GM12878 (cell line): Measurements from ENCODE around the gene ANKRD37. TPM values are rescaled to one million over a fixed set of nuclear protein-coding genes. Genes with fewer than 3 reads are reported as not detected.

Experiments used
- ATAC-seq: fragments of 200-7000 bp; cut with Tn5 transposase; 3 replicates; pipeline ENCODE4 v1.9.1; 2020; ENCODE audit warnings: mild to moderate bottlenecking, moderate library complexity
- BruUV-seq: library from RNA; stranded (reverse); fragments of 400-500 nt; replicated peaks from 2 replicates; lab custom pipeline; 2021; lab: Mats Ljungman, UMichigan
- CTCF ChIA-PET: fragments of 300-600 bp; sonication (Branson Sonifier 250); formaldehyde crosslinking; extraction: SDS; loops from one replicate; lab custom pipeline; 2021; ENCODE audit warnings: inconsistent platforms; lab: Yijun Ruan, JAX
- POLR2A ChIA-PET: fragments of 350-600 bp; formaldehyde crosslinking; extraction: SDS; loops from one replicate; lab custom pipeline; 2021; ENCODE audit warnings: inconsistent platforms; lab: Charles Lee
- RAD21 ChIA-PET: fragments of 300-600 bp; sonication (Branson Sonifier 250); formaldehyde crosslinking; loops from one replicate; lab custom pipeline; 2023; ENCODE audit warnings: antibody characterized with exemption; ENCODE audit not compliant: unreplicated experiment; lab: Charles Lee
- SMC1A ChIA-PET: fragments of 300-600 bp; sonication (Branson Sonifier 250); formaldehyde crosslinking; loops from one replicate; lab custom pipeline; 2023; ENCODE audit not compliant: unreplicated experiment, uncharacterized antibody; lab: Charles Lee
- DNase-seq: peaks from one replicate; pipeline ENCODE4 v3.0.0-alpha.2; 2011; ENCODE audit warnings: low read depth, low spot score
- FAIRE-seq: peaks from 3 replicates; lab custom pipeline; 2011; peaks lifted over from hg19 to GRCh38; lab: Jason Lieb, UNC
- H2AFZ ChIP-seq: 2 replicates; pipeline ENCODE4 v1.6.0; 2011; ENCODE audit warnings: low read depth, low read length, control low read depth; ENCODE audit not compliant: control insufficient read depth
- H3K27ac ChIP-seq: 2 replicates; pipeline ENCODE4 v1.5.1; 2011; ENCODE audit warnings: control low read depth; ENCODE audit not compliant: control insufficient read depth, insufficient read depth
- H3K27me3 ChIP-seq, 2 experiments: replicated peaks in 1 of 2; 2 replicates each; pipeline versions ENCODE4 v1.6.0 to v1.6.1; 2011; ENCODE audit warnings: low read length in 1 of 2; ENCODE audit not compliant: control insufficient read depth in 2 of 2, insufficient read depth in 2 of 2
- H3K36me3 ChIP-seq, 2 experiments: 2 replicates each; pipeline ENCODE4 v1.5.1; 2011; ENCODE audit warnings: low read length in 1 of 2; ENCODE audit not compliant: control insufficient read depth in 2 of 2, insufficient read depth in 2 of 2
- H3K4me1 ChIP-seq: 2 replicates; pipeline ENCODE4 v1.6.1; 2011; ENCODE audit warnings: mild to moderate bottlenecking, low read length, moderate library complexity, mixed read lengths; ENCODE audit not compliant: control insufficient read depth, insufficient read depth
- H3K4me2 ChIP-seq: 2 replicates; pipeline ENCODE4 v1.6.0; 2011; ENCODE audit warnings: control low read depth; ENCODE audit not compliant: control insufficient read depth, insufficient read depth
- H3K4me3 ChIP-seq: fragments of 200-600 bp; sonication (generic); 2 replicates; pipeline ENCODE4 v1.5.1; 2016
- H3K79me2 ChIP-seq: 2 replicates; pipeline ENCODE4 v1.6.0; 2011; ENCODE audit warnings: low read length; ENCODE audit not compliant: control insufficient read depth, insufficient read depth
- H3K9ac ChIP-seq: 2 replicates; pipeline ENCODE4 v1.8.0; 2011; ENCODE audit warnings: low read length, control low read depth, mixed read lengths; ENCODE audit not compliant: control insufficient read depth, insufficient read depth
- H3K9me3 ChIP-seq: replicated peaks from 3 replicates; pipeline ENCODE4 v1.5.1; 2011; ENCODE audit warnings: mild to moderate bottlenecking, low read length; ENCODE audit not compliant: control insufficient read depth, insufficient read depth
- H4K20me1 ChIP-seq: 2 replicates; pipeline ENCODE4 v1.6.0; 2011; ENCODE audit not compliant: control insufficient read depth, insufficient read depth
- ATF7 ChIP-seq: fragments of 450-650 bp; IDR thresholded peaks from 2 replicates; pipeline ENCODE4 v1.6.1; 2016; ENCODE audit warnings: low read depth, mild to moderate bottlenecking
- FOXK2 ChIP-seq: fragments of 450-650 bp; IDR thresholded peaks from 2 replicates; pipeline ENCODE4 v1.6.1; 2017; ENCODE audit warnings: mild to moderate bottlenecking, moderate library complexity
- HDGF ChIP-seq: fragments of 450-650 bp; IDR thresholded peaks from 2 replicates; pipeline ENCODE4 v1.6.1; 2016; ENCODE audit warnings: antibody characterized with exemption
- NR2C1 ChIP-seq: fragments of 450-650 bp; IDR thresholded peaks from 2 replicates; pipeline ENCODE4 v1.6.1; 2017; ENCODE audit warnings: antibody characterized with exemption, mild to moderate bottlenecking, moderate library complexity
- POLR2A ChIP-seq: IDR thresholded peaks from 2 replicates; pipeline ENCODE4 v1.6.1; 2011; ENCODE audit warnings: low read depth, mild to moderate bottlenecking, low read length
- POLR2AphosphoS2 ChIP-seq: IDR thresholded peaks from 2 replicates; pipeline ENCODE4 v1.6.1; 2011; ENCODE audit warnings: low read depth, mild to moderate bottlenecking, low read length, improper control_type of control experiment, moderate library complexity
- RCOR1 ChIP-seq: conservative IDR thresholded peaks from 2 replicates; pipeline ENCODE4 v1.6.1; 2012; ENCODE audit warnings: low read depth, low read length, improper control_type of control experiment
- RELB ChIP-seq: fragments of 450-650 bp; IDR thresholded peaks from 2 replicates; pipeline ENCODE4 v1.6.1; 2017; ENCODE audit warnings: low read depth, mild to moderate bottlenecking, moderate library complexity
- TBL1XR1 ChIP-seq: IDR thresholded peaks from 2 replicates; pipeline ENCODE4 v1.6.1; 2012; ENCODE audit warnings: low read depth, low read length, improper control_type of control experiment
- ZNF207 ChIP-seq: fragments of 450-650 bp; IDR thresholded peaks from 2 replicates; pipeline ENCODE4 v1.6.1; 2014; ENCODE audit warnings: antibody characterized with exemption, mild to moderate bottlenecking, borderline replicate concordance
- WGBS: methylation state at CpG from one replicate; pipeline ENCODE4 v1.1.6; 2016; ENCODE audit warnings: low lambda C conversion rate; ENCODE audit not compliant: insufficient replicate concordance, insufficient coverage; ENCODE audit errors: missing lambda C conversion rate; 5-methylcytosine and 5-hydroxymethylcytosine counted together
- in situ Hi-C: fragments of 300-500 bp; cut with MboI; formaldehyde crosslinking; loops from 9 replicates; pipeline ENCODE4 v1.14.3; 2018; ENCODE audit warnings: mixed read lengths
- intact Hi-C: fragments of 100-400 bp; cut with micrococcal nuclease; formaldehyde crosslinking; loops from one replicate; pipeline ENCODE4 v1.14.2; 2022; ENCODE audit not compliant: unreplicated experiment
- polyA plus RNA-seq, 11 experiments: library from polyadenylated mRNA; depleted of rRNA in 4 of 11; unstranded in 6 of 11; stranded (reverse) in 5 of 11; fragments of >200 nt; fragmentation: Nextera tagmentation in 4 of 11; fragmentation: Illumina TruSeq in 1 of 11; extraction: Ambion mirVana in 4 of 11; extraction: Trizol in 1 of 11; gene quantifications; 1 replicate in 1 of 11; 2 replicates in 10 of 11; pipeline versions ENCODE4 v1.2.1 to v1.2.3, GENCODE V29; 2011 to 2016; ENCODE audit warnings: inconsistent platforms in 2 of 11, missing spikeins in 2 of 11, low read depth in 1 of 11
- total RNA-seq, 4 experiments: library from RNA; depleted of rRNA in 3 of 4; stranded (reverse); fragments of >200 nt in 3 of 4; fragmentation: Illumina TruSeq in 1 of 4; extraction: Trizol in 1 of 4; gene quantifications; 2 replicates each; pipeline versions ENCODE4 v1.2.1 to v1.2.3, GENCODE V29; 2013 to 2021
- TF ChIP-seq, protein P1 (sequence below): fragments of 450-650 bp; IDR thresholded peaks from 2 replicates; pipeline ENCODE4 v1.6.1; 2016; ENCODE audit warnings: mild to moderate bottlenecking
- TF ChIP-seq, protein P2 (sequence below): fragments of 450-650 bp; IDR thresholded peaks from 2 replicates; pipeline ENCODE4 v1.6.1; 2016; ENCODE audit warnings: mild to moderate bottlenecking

Gene ANKRD37
- total and polyA plus RNA-seq, 10 of the 15 experiments (the other 5 are each of a cell fraction or from before 2014, with no cell fraction given) = 10.6 to 67.9 (median 24.2) TPM

DNA sequence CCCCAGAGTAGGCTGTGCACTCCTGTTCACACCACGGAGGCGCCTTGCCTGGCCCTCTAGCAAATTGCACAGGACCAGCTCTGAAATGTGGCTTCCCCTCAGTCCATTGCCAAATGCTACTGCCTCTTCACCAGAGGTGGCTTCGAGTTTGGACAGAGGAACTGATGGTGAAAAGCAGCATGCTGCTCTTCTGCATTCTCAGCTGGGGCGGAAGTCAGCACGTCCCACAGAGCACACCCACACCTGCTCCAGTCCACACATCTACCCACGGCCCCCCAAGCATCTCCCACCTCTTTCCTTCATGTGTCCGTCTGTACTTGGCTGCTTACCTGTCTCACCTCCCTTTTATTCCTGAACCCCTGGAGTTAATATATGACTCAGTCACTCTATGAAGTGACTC lies 44.4 kb upstream of the ANKRD37 start (continued):
- TF ChIP-seq RELB (no peak), ATF7 (no peak), RCOR1 (no peak), TBL1XR1 (no peak), POLR2AphosphoS2 (no peak), FOXK2 (no peak)

DNA sequence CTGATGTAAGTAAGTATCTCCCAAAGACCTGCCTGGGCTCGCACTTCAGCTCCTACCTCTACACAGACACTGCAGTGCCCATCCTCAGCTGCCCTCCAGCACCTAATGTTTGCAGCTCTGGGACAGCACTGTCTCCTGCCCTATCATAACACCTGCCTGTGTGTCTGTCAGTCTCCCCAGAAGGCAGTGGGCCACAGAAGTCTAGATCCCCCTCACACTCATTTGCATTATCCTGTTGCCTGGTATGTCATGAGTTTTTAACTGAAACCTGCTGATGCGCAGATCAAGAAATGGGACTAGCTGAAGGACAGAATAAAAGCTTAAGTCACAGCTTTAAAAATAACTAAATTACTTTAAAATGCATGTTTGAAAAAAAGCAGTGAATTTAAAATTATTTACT lies 43.9 kb upstream of the ANKRD37 start:
- no peak overlapping the region for H3K4me3 ChIP-seq
- ChIA-PET SMC1A (interaction anchor here (0.9 to 3.7 kb wide), 4 partner anchors 9 to 45 kb away, joined by 4 to 31 read pairs (median 6); no protein-coding TSS in a partner anchor), POLR2A (interaction anchor here (0.8 to 3.8 kb wide), 4 partner anchors 11 to 44 kb away, joined by 3 to 24 read pairs (median 4); partner anchors contain the start of genes ANKRD37 and LRP2BP), RAD21 (interaction anchor here (1.2 to 3.1 kb wide), 3 partner anchors 9 to 245 kb away, joined by 3 to 14 read pairs (median 5); no protein-coding TSS in a partner anchor)
- ATAC-seq = peak; percentile 40
- H2AFZ ChIP-seq = no peak overlapping the region
- BruUV-seq = no TSS peak
- in situ Hi-C loops = no loop called here
- peaks cover 28% of the 10 kb centered on the region for H3K4me1 ChIP-seq
- H3K79me2 ChIP-seq = no peaks in the 10 kb centered on the region
- DNase-seq = no peak
- no peaks in the 10 kb centered on the region for H3K27me3 ChIP-seq
- no peaks in the 10 kb centered on the region; the same call in 2 of the 3 replicates for H3K9me3 ChIP-seq
- no peaks in the 10 kb centered on the region for H4K20me1 ChIP-seq
- 0 out of 2 replicates have a peak overlapping the region, but pooled peaks have one; percentile 25 for H3K27ac ChIP-seq
- TF ChIP-seq HDGF (no peak), POLR2A (peak; percentile 47; the same call in 1 of the 2 replicates), ZNF207 (no peak), NR2C1 (no peak)
- TF ChIP-seq, protein P1, sequence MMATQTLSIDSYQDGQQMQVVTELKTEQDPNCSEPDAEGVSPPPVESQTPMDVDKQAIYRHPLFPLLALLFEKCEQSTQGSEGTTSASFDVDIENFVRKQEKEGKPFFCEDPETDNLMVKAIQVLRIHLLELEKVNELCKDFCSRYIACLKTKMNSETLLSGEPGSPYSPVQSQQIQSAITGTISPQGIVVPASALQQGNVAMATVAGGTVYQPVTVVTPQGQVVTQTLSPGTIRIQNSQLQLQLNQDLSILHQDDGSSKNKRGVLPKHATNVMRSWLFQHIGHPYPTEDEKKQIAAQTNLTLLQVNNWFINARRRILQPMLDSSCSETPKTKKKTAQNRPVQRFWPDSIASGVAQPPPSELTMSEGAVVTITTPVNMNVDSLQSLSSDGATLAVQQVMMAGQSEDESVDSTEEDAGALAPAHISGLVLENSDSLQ = 0 out of 2 replicates have a peak, but pooled peaks have one; percentile 14
- TF ChIP-seq, protein P2, sequence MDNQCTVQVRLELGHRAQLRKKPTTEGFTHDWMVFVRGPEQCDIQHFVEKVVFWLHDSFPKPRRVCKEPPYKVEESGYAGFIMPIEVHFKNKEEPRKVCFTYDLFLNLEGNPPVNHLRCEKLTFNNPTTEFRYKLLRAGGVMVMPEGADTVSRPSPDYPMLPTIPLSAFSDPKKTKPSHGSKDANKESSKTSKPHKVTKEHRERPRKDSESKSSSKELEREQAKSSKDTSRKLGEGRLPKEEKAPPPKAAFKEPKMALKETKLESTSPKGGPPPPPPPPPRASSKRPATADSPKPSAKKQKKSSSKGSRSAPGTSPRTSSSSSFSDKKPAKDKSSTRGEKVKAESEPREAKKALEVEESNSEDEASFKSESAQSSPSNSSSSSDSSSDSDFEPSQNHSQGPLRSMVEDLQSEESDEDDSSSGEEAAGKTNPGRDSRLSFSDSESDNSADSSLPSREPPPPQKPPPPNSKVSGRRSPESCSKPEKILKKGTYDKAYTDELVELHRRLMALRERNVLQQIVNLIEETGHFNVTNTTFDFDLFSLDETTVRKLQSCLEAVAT = no peak
- TF ChIP-seq, all 136 proteins: peak for 2
- Histone ChIP-seq H3K9ac (no peak overlapping the region), H3K36me3 (peaks cover 14 to 47% of the 10 kb centered on the region in 2 experiments), H3K4me2 (no peak overlapping the region)
- 98% methylated on average over 2 of the region's 2 CpGs for WGBS
- CTCF ChIA-PET = interaction anchor here (0.6 to 1.5 kb wide), 5 partner anchors 12 to 193 kb away, joined by 3 read pairs; no protein-coding TSS in a partner anchor
- no peak for FAIRE-seq
- intact Hi-C loops = no loop called here
